ENCODE data around the gene NUDT22.
"Not testable (repeated sequence)": the region's sequence is repeated elsewhere in the genome, so short reads cannot be mapped to it uniquely, and the experiment has no call there.

The NUDT22 gene

GRCh38 chr11:64245401-64245796 lies 19.3 kb downstream of the NUDT22 start:
- DNase-seq, result peak in 1 of 2 donors; percentile 50

GRCh38 chr11:64245797-64246620 lies 19.9 kb downstream of the NUDT22 start:
- peak; percentile 87 to 88 for DNase-seq

GRCh38 chr11:64246621-64246870 lies 20.5 kb downstream of the NUDT22 start:
- not testable (repeated sequence) for DNase-seq

GRCh38 chr11:64246871-64247728 lies 21.0 kb downstream of the NUDT22 start, which contains the start of gene PPP1R14B:
Gene PPP1R14B (minus strand): TSS chr11:64246943. CDS start chr11:64246673, 270 bp downstream.
- DNase-seq, result peak; percentile 83

GRCh38 chr11:64247729-64248531 lies 21.9 kb downstream of the NUDT22 start:
- DNase-seq, result no peak

GRCh38 chr11:64248578-64248977 lies 22.5 kb downstream of the NUDT22 start:
- no peak for DNase-seq

- no peak for DNase-seq
These were observed 23.0 kb downstream of the NUDT22 start for GRCh38 chr11:64249038-64249437.

GRCh38 chr11:64249563-64250414 lies 23.7 kb downstream of the NUDT22 start:
- DNase-seq, result no peak

GRCh38 chr11:64250415-64251015 lies 24.4 kb downstream of the NUDT22 start:
- DNase-seq, result no peak

GRCh38 chr11:64251016-64251752 lies 25.1 kb downstream of the NUDT22 start, which contains the start of gene PLCB3:
Gene PLCB3 (plus strand): TSS chr11:64251530. CDS start chr11:64251650, 120 bp downstream.
- peak; percentile 59 to 63 for DNase-seq

- no peak for DNase-seq
These were observed 25.6 kb downstream of the NUDT22 start for GRCh38 chr11:64251753-64252002.

GRCh38 chr11:64252003-64252872 lies 26.2 kb downstream of the NUDT22 start:
- no peak for DNase-seq

GRCh38 chr11:64253043-64253442 lies 27.0 kb downstream of the NUDT22 start:
- no peak for DNase-seq

- DNase-seq, result no peak
These were observed 27.4 kb downstream of the NUDT22 start for GRCh38 chr11:64253481-64253880.

- DNase-seq, result no peak
These were observed 28.3 kb downstream of the NUDT22 start for GRCh38 chr11:64254326-64254725.

- DNase-seq, result no peak
These were observed 29.4 kb downstream of the NUDT22 start for GRCh38 chr11:64255135-64256128.

- no peak for DNase-seq
These were observed 30.2 kb downstream of the NUDT22 start for GRCh38 chr11:64256300-64256699.

- no peak for DNase-seq
These were observed 32.3 kb downstream of the NUDT22 start for GRCh38 chr11:64258356-64258755.
